ENCODE measurements around the gene SPRN. TPM values are rescaled to one million over a fixed set of nuclear protein-coding genes. Genes with fewer than 3 reads are reported as not detected.

Gene SPRN
- total RNA-seq, 1 donor from 2014 or later = not detected

DNA sequence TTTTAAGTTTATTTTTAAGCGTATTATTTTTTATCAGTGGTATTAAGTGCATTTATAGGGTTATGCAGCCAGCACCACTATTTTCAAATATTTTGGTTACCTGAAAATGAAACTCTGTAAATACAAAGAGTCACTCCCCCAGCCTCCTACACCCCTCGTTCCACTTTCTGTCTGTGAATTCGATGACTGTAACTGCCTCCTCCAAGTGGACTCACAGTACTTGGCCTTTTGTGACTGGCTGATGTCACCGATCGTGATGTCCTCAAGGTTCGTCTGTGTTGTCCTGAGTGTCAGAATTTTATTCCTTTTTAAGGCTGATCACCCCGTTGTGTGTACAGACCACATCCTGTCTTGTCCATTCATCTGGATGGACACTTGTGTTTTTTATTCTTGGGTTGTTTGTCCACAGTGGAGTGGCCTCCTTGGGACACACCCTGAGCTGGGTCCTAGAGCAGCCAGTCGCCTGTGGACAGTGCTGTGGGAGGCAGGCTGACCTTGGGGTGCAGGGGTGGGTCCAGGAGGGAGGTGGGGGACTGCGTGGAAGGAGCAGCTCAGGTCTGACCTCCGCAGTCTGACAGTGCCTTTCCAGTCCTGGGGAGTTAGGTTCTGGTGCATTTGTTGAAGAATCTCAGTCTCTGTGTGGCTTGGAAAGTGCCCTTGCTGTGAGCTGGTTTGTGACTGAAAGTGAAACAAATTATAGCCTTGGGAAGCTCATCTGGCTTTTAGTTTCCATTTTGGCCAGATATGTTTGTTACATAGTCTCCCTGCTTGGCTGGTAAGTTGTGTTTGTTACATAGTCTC is 23.6 kb downstream of the SPRN start:
- H3K27me3 ChIP-seq (ENCODE audit: control insufficient read depth, insufficient read depth, low read length) = no peaks in the 10 kb centered on the region
- H3K36me3 ChIP-seq (ENCODE audit: control insufficient read depth, insufficient read depth, low read length) = peaks cover 33% of the 10 kb centered on the region
- no peak for FAIRE-seq
- no peak overlapping the region for H3K4me3 ChIP-seq (ENCODE audit: low read depth, low read length)
- DNase-seq (ENCODE audit: low read depth) = no peak
- TF ChIP-seq, protein P1, sequence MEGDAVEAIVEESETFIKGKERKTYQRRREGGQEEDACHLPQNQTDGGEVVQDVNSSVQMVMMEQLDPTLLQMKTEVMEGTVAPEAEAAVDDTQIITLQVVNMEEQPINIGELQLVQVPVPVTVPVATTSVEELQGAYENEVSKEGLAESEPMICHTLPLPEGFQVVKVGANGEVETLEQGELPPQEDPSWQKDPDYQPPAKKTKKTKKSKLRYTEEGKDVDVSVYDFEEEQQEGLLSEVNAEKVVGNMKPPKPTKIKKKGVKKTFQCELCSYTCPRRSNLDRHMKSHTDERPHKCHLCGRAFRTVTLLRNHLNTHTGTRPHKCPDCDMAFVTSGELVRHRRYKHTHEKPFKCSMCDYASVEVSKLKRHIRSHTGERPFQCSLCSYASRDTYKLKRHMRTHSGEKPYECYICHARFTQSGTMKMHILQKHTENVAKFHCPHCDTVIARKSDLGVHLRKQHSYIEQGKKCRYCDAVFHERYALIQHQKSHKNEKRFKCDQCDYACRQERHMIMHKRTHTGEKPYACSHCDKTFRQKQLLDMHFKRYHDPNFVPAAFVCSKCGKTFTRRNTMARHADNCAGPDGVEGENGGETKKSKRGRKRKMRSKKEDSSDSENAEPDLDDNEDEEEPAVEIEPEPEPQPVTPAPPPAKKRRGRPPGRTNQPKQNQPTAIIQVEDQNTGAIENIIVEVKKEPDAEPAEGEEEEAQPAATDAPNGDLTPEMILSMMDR (IDR thresholded peaks at IDR 0.05; ENCODE audit: insufficient read depth, low read length, severe bottlenecking) = no peak

DNA sequence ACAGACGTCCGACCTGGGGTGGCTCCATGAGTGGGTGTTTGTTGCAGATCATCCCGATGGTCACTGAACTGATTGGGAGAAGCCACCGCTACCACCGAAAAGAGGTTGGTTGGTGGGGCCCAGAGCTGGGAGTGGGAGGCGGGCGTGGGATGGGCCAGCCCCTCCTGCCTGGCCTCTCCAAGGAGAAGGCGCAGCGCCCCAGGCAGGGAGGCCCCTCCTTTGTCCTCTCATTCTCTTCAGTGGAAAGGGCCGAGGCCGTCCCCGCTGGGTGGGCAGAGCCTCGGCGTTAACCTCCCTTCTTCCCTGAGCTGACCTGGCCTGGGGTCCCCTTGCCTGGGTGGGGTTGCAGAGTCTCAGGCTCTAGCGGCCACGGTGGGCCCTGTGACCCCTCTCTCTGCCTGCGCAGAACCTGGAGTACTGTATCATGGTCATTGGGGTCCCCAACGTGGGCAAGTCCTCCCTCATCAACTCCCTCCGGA is 25.3 kb downstream of the SPRN start:
- Histone ChIP-seq H3K36me3 (ENCODE audit: control insufficient read depth, insufficient read depth, low read length) (peaks cover 33% of the 10 kb centered on the region), H3K4me3 (ENCODE audit: low read depth, low read length) (no peak overlapping the region), H3K27me3 (ENCODE audit: control insufficient read depth, insufficient read depth, low read length) (no peaks in the 10 kb centered on the region)
- TF ChIP-seq, protein P1 (IDR thresholded peaks at IDR 0.05; ENCODE audit: insufficient read depth, low read length, severe bottlenecking) = no peak
- FAIRE-seq (no peak), DNase-seq (ENCODE audit: low read depth) (no peak)

DNA sequence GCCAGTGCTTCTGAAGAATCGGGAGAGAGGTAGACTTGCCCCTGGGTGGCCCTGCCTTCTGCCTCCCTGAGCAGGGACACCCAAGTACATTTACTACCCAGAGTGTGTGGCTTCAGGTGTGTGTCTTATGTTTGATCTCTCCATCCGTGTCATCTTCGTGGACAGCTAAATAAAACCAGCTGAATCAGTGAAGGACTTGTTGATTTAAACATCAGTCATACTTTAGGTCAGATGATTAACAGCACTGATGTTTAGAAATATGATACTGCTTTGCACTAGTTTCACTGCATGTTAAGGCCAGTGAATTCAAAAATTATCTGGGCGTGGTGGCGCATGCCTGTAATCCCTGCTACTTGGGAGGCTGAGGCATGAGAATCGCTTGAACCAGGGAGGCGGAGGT is 26.5 kb downstream of the SPRN start:
- TF ChIP-seq, protein P1 (IDR thresholded peaks at IDR 0.05; ENCODE audit: insufficient read depth, low read length, severe bottlenecking) = no peak
- FAIRE-seq (no peak), DNase-seq (ENCODE audit: low read depth) (peak; percentile 71)
- H3K27me3 ChIP-seq (ENCODE audit: control insufficient read depth, insufficient read depth, low read length) = no peaks in the 10 kb centered on the region
- H3K36me3 ChIP-seq (ENCODE audit: control insufficient read depth, insufficient read depth, low read length) = peaks cover 30% of the 10 kb centered on the region
- H3K4me3 ChIP-seq (ENCODE audit: low read depth, low read length) = no peak overlapping the region

DNA sequence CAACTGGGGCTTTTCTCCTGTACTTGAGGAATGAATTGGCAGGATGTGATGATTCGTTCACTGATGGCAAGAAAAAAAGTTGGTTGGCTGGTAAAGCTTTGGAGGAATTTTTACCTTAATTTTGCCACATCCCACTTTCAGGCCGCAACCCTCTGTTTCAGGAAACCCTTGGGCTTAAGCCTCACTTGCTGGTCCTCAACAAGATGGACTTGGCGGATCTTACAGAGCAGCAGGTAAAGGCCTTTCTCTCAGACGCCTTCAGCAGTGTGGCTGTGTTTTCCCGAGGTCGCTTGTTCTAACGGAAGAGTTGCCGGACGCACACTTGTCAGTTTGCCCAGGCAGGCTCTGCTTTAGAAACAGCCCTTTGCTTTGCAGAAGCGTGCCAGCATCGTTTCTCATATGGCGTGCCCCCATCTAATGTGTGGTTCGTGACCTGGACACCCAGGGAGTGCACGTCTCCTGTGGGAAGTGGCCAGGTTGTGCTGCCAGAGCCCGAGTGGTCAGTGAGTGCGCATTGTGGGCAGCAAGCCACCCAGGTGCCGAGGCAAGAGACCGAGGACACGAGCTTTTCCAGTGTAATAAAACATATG is 28.3 kb downstream of the SPRN start:
- no peak for FAIRE-seq
- peak; percentile 27 for DNase-seq (ENCODE audit: low read depth)
- Histone ChIP-seq H3K27me3 (ENCODE audit: control insufficient read depth, insufficient read depth, low read length) (no peaks in the 10 kb centered on the region), H3K4me3 (ENCODE audit: low read depth, low read length) (no peak overlapping the region), H3K36me3 (ENCODE audit: control insufficient read depth, insufficient read depth, low read length) (peaks cover 22% of the 10 kb centered on the region)
- TF ChIP-seq, protein P1 (IDR thresholded peaks at IDR 0.05; ENCODE audit: insufficient read depth, low read length, severe bottlenecking) = no peak

DNA sequence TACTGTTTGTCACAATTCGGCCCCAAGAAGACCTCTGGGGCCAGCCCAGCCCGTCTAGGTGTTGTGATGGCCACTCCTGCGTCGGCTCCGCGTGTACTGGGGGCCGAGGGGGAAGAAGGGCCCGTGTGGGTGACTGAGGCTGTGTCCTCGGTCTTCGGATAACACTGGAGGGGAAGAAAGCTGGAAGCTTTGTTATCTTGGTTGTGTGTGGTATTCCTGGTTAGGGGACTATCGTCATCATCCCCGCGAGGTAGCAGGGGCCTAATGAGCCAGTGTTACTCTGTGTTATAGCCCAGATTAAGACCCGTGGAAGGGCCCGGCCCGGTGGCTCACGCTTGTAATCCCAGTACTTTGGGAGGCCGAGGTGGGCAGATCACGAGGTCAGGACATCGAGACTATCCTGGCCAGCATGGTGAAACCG is 29.6 kb downstream of the SPRN start:
- Histone ChIP-seq H3K4me3 (ENCODE audit: low read depth, low read length) (peak overlapping the region; percentile 73), H3K27me3 (ENCODE audit: control insufficient read depth, insufficient read depth, low read length) (no peaks in the 10 kb centered on the region), H3K36me3 (ENCODE audit: control insufficient read depth, insufficient read depth, low read length) (peaks cover 16% of the 10 kb centered on the region)
- TF ChIP-seq, protein P1 (IDR thresholded peaks at IDR 0.05; ENCODE audit: insufficient read depth, low read length, severe bottlenecking) = no peak
- DNase-seq (ENCODE audit: low read depth) (no peak), FAIRE-seq (no peak)
